Activated gamma-delta T cell (primary cell): ENCODE results near the gene CHTOP.

ENCODE experiments used
- DNase-seq: peaks from one replicate; lab custom pipeline; 2025; lab: John Stamatoyannopoulos, UW

Gene CHTOP

GRCh38 chr1:153612755-153613331 is 21.0 kb upstream of the CHTOP start, which contains the start of gene S100A16:
TSS of gene S100A16 (minus strand) at chr1:153613137. CDS start at chr1:153608151, 4,986 bp downstream.
- no peak for DNase-seq

- DNase-seq, result no peak
Measured at GRCh38 chr1:153613406-153613805, 20.5 kb upstream of the CHTOP start.

GRCh38 chr1:153614189-153614900 is 19.5 kb upstream of the CHTOP start:
- no peak for DNase-seq

GRCh38 chr1:153614906-153615305 is 19.0 kb upstream of the CHTOP start:
- no peak for DNase-seq

DNA sequence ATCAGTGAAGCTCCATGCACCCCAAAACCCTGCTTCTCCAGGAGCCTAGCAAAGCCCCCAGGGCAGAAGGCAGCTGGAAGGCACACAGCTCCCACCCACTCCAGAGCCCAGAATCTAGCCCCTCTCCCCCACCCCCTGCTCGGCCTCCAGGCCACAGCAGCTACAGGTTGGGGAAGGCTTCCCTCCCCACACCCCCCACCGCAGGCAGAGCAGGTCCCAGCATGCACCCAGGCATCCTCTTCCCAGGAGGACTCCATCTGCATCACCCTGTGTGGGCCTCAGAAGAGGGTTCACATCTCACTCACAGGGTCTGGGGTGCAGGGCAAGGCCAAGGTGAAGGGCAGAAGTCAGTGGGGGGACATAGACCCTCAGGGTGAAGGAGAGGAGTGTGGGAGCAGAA is 18.5 kb upstream of the CHTOP start:
- DNase-seq, result no peak

DNA sequence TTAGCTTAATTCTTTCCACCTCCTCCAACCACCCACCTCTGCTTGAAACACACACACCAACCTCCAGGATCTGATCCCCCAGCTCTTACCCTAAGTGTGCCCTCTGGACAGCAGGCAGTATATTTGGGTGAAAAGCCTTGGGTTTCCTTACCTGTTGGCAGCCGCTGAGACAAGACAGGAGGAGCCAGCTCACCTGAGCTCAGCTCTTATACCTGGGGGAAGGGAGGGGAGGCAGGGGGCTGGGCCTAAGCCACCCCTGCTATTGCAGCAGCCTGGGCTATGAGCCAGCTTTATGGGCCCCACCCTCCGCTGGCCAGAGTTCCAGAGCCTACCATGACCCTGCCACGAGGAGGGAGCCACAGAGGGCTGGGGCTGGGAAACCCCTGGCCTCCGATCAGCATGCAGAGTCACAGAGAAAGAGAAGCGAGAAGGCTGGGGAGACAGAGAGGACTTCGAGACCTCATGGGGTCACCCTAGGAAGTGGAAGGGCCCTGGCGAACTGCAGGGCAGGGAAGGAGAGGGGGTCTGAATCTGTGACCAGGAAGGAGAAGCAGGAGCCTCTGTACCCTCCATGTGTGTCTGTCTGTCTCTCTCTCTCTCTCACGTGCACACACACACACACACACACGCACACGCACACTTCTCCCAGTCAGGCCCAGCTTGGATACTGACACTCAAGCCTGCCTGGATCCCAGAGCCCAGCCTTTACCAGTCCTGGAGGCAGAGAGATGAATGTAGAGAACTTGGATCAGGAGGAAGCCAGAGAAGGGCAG is 17.5 kb upstream of the CHTOP start, which contains the start of gene S100A14:
Gene S100A14, minus strand, starts transcription at position 182 of the 773 bp plus-strand sequence. CDS start 467 bp downstream, outside the sequence.
- DNase-seq, result no peak

GRCh38 chr1:153616917-153617311 is 17.0 kb upstream of the CHTOP start:
- DNase-seq, result no peak

DNA sequence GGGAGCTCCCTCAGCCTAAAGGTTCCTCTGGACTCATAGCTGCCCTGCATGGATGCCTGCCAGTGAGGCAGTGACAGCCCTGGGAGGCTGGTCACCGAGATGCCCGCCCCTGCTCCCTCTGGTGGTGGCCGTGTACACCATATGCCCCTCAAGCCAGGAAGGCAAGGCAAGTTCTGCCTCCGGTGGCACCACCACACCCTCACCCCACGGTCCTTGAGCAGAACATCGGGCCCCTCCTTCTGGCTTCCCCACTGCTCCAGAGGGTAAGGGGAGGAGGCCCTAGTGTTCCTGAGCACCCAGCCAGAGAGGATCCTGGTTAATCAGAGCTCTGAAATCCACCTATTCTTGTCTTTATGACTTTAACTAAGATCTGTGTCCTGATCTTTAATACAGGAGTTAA is 16.2 kb upstream of the CHTOP start:
- DNase-seq, result no peak

DNA sequence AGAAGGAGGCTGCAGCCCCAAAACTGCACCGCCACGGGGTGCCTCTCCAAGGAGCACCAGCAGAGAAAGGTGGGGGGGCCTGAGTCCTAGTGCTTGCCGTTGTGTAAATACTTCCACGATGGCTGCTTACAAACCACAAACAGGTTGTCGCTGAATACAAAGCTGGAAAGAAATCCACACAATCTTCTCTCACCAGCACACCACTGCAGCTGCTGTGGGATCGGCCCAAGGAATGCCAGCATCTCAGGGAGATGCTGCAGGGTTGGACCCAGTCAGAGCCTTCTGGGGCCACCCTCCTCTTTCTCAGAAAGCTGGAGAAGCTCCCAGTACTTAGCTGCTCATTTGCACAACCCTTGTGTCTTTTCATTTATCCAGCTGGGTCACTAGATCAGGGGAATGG is 14.7 kb upstream of the CHTOP start:
- DNase-seq, result no peak

GRCh38 chr1:153623101-153623500 is 10.8 kb upstream of the CHTOP start:
- no peak for DNase-seq

- no peak for DNase-seq
Measured at GRCh38 chr1:153624965-153625611, 8.8 kb upstream of the CHTOP start.

GRCh38 chr1:153626477-153626903 is 7.4 kb upstream of the CHTOP start:
- DNase-seq, result no peak

- no peak for DNase-seq
Measured at GRCh38 chr1:153626904-153627714, 6.8 kb upstream of the CHTOP start, which contains the start of gene S100A13. TSS of gene S100A13 (minus strand) at chr1:153627505. CDS start at chr1:153626472, 1,033 bp downstream.

- DNase-seq, result no peak
Measured at GRCh38 chr1:153627715-153628626, 5.9 kb upstream of the CHTOP start, which contains the start of gene S100A1. TSS of gene S100A1 (plus strand) at chr1:153628434. CDS start at chr1:153630522, 2,088 bp downstream.

DNA sequence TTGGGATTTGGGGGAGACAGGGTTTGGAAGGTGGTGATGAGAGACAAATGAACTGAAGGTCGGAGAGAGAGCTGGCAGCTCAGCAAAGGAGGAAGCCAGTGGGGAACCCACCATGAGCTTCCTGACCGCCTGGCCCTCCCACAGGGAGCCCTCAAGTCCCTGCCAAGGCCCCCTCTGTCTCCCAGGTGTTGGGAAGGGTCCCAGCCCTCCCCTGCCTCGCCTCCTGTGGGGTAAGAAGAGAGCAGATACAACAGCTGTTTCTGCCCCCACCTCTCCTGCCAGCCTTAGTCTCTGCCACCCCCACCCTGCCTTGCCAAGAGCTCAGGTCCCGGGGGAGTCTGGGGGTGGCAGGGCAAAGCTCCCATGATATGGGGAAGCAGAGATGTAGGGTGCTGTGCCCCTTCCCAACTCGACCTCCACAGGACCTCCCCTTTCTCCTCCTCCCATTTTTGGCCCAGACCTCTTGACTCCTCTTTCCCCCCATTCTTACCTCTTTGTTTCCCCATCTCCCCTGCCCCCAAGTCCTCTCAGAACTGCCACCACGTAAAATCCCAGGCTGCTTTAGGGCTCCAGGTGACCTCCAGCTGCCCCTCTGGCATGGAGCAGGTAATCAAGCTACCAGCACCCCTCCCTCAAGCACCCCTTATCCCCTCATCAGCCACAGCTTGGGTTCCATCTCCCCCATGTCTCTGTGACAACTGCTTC is 5.1 kb upstream of the CHTOP start:
- no peak for DNase-seq

DNA sequence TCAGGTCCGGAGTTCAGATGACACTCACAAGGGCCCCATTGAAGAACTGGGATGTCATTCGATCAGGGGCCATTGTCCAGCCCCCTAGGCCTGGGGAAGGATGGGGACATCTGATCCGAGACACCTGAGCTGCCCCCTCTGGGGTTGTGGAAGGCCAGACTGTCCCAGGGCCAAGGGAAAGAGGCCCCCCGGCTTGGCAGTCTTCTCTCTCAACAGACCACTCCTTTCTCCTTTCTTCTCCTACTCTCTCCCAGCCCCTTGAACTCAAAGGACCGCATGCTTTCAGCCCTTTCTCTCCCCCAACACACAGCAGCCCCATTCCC is 4.6 kb upstream of the CHTOP start:
- DNase-seq, result no peak

DNA sequence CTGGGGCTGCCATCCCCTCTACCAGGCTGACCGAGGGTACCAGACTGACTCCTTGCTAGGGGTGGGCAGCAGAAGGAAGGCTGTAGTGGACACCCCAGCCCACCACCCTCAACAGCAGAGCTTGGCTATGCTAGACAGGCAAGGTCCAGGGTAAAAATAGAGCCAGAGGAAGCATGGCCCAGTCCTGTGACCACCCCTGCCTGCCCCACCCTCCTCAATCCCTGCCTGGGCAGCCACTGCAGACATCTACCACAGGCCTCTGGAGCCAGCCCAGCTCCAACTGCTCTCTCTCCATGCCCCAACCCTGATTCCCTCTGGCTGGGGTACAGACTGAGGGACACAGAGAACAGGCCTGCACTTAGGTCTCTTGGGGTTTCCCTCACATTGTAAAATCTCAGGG is 3.9 kb upstream of the CHTOP start:
- no peak for DNase-seq

DNA sequence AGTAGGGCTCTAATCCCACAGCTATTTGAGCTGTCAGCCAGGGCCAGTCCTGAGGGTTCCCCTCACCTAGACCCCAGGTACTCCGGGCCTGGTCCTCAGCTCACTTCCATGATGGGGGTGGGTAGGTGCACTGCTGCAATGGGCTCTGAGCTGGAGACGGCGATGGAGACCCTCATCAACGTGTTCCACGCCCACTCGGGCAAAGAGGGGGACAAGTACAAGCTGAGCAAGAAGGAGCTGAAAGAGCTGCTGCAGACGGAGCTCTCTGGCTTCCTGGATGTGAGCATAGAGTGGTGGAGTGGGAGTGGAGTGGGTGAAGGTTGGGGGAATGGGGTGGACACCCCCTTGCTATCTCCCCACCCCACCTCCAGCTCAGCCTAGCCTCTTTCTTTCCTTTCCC is 3.5 kb upstream of the CHTOP start:
- DNase-seq, result no peak
